Glutamatergic neuron (in vitro differentiated cells): ENCODE data around the gene ZNF101. TPM values are rescaled to one million over a fixed set of nuclear protein-coding genes. Genes with fewer than 3 reads are reported as not detected.

ENCODE experiments used
- DNase-seq: peaks from one replicate; pipeline ENCODE4 v3.0.0; 2022
- H3K27ac Mint-ChIP-seq: one replicate; pipeline ENCODE4 v1.8.0; 2020; ENCODE audit warnings: mild to moderate bottlenecking, mixed read lengths, inconsistent platforms; ENCODE audit not compliant: unreplicated experiment
- H3K27me3 Mint-ChIP-seq: one replicate; pipeline ENCODE4 v1.8.0; 2020; ENCODE audit warnings: mild to moderate bottlenecking, moderate library complexity, mixed read lengths, inconsistent platforms; ENCODE audit not compliant: unreplicated experiment
- H3K36me3 Mint-ChIP-seq: one replicate; pipeline ENCODE4 v1.8.0; 2020; ENCODE audit warnings: mild to moderate bottlenecking, mixed read lengths, inconsistent platforms; ENCODE audit not compliant: unreplicated experiment
- H3K4me1 Mint-ChIP-seq: one replicate; pipeline ENCODE4 v1.8.0; 2020; ENCODE audit warnings: mild to moderate bottlenecking, low read depth, mixed read lengths, inconsistent platforms; ENCODE audit not compliant: unreplicated experiment
- H3K4me3 Mint-ChIP-seq: one replicate; pipeline ENCODE4 v1.8.0; 2020; ENCODE audit warnings: mild to moderate bottlenecking, mixed read lengths, inconsistent platforms; ENCODE audit not compliant: unreplicated experiment
- H3K9me3 Mint-ChIP-seq: one replicate; pipeline ENCODE4 v1.8.0; 2020; ENCODE audit warnings: mild to moderate bottlenecking, moderate library complexity, mixed read lengths, inconsistent platforms; ENCODE audit not compliant: unreplicated experiment
- CTCF ChIP-seq: fragments of 200-600 bp; sonication (generic); IDR thresholded peaks from one replicate; pipeline ENCODE4 v1.5.0; 2021; ENCODE audit not compliant: partially characterized antibody, unreplicated experiment
- total RNA-seq: library from RNA; stranded (reverse); fragmentation: NEBNext Ultra II Directional; extraction: Animal tissue kit (Norgen Biotek cat#: 25700); gene quantifications from one replicate; pipeline ENCODE4 v1.2.1, GENCODE V29; 2021; ENCODE audit not compliant: unreplicated experiment

Gene ZNF101
- total RNA-seq, 1 donor from 2014 or later: 8.0 TPM

- TF ChIP-seq CTCF: no peak
- Mint-ChIP-seq H3K27me3 (peaks cover 22% of the 10 kb centered on the region), H3K9me3 (peaks cover 20% of the 10 kb centered on the region), H3K36me3 (peaks cover 17% of the 10 kb centered on the region), H3K4me3 (no peak overlapping the region), H3K27ac (no peak overlapping the region), H3K4me1 (peaks cover 17% of the 10 kb centered on the region)
- DNase-seq: no peak
These were observed 38.6 kb upstream of the ZNF101 start for GRCh38 chr19:19630062-19630414.

DNA sequence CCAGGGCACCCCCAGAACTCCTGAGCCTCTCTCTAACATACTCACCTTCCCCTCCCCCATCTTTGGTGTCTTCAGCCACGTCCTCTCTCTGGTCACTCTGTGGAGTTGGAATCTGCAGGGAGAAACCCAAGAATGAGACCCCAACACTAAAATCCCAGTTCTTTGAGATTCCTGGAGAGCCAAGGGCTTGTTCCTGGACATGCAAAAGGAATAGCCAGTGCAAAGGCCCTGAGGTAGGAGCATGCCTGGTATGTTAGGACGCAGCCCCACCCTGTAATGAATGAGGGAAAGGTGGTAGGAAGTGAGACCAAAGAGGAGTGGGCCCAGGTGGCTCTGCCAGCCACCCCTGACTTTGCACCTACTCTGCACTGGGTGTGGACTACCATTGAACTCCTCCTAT is 38.2 kb upstream of the ZNF101 start:
- Mint-ChIP-seq H3K4me3 (no peak overlapping the region), H3K4me1 (peaks cover 17% of the 10 kb centered on the region), H3K27ac (peak overlapping the region; percentile 25), H3K36me3 (peaks cover 17% of the 10 kb centered on the region), H3K9me3 (peaks cover 21% of the 10 kb centered on the region), H3K27me3 (peaks cover 22% of the 10 kb centered on the region)
- DNase-seq: no peak
- TF ChIP-seq CTCF: no peak

- H3K4me3 Mint-ChIP-seq: no peak overlapping the region
- H3K27ac Mint-ChIP-seq: no peak overlapping the region
These were observed 37.3 kb upstream of the ZNF101 start for GRCh38 chr19:19631346-19631745.

DNA sequence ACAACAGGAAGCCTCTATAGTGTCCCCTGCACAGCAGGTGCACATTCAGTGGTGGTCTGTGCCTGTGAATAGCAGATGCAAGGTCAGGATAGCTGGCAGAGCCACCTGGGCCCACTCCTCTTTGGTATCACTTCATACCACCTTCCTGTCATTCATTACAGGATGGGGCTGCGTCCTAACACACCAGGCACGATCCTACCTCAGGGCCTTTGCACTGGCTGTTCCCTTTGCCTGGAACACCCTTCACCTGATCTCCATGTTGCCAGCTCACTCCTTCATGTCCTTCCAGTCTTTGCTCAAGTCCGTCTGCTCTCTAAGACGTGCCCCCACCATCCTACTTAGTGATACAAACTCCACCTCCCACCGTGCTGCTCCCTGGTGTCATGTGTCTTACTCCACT is 36.0 kb upstream of the ZNF101 start:
- Mint-ChIP-seq H3K36me3 (peaks cover 21% of the 10 kb centered on the region), H3K4me1 (peaks cover 5% of the 10 kb centered on the region), H3K27ac (peak overlapping the region; percentile 59), H3K9me3 (peaks cover 14% of the 10 kb centered on the region), H3K27me3 (peaks cover 15% of the 10 kb centered on the region), H3K4me3 (peak overlapping the region; percentile 6)
- no peak for DNase-seq
- TF ChIP-seq CTCF: no peak

More at GRCh38 chr19:19631346-19631745, 37.3 kb upstream of the ZNF101 start:
- no peak for TF ChIP-seq CTCF
- Mint-ChIP-seq H3K9me3 (peaks cover 21% of the 10 kb centered on the region), H3K27me3 (peaks cover 22% of the 10 kb centered on the region), H3K36me3 (peaks cover 18% of the 10 kb centered on the region), H3K4me1 (peaks cover 13% of the 10 kb centered on the region)
- DNase-seq: no peak

DNA sequence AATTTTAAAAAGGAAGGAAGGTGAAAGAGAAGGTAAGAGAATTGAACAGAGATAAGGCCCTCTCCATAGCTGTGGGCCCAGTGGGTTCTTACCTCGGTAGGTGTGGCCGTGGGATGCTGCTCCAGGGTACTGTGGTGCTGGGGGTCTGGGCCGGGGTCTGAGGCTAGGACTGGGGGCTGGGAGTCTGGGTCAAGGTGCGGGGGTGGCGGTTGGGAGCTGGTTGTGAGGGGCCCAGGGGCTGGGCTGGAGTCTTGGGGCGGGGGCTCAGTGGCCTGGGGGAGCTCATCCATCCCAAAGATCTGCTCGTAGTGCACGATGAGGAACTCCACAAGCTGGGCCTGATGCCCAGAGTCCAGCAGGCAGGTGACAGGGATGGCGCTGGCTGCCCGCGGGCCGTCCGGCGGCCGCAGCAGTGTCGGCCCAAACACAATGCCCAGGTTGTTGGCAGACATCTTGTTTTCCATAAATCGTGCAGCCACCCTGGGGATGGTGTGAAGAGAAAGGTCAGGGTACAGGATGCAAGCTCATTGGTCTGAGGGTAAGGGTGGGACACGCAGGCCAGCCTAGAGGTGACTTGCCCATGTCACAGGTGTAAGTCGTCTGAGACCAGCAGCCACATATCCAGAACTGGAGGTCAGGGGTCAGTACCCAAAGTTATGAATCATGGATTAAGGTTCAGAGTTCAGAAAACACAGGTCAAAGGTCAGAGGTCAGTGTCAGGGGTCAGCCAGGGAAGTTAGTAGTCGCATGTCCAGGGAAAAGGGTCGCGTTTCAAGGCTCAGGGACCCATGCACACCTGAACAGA is 34.7 kb upstream of the ZNF101 start:
- no peak for DNase-seq
- Mint-ChIP-seq H3K27ac (peak overlapping the region; percentile 17), H3K4me3 (no peak overlapping the region), H3K9me3 (peaks cover 11% of the 10 kb centered on the region), H3K4me1 (peaks cover 7% of the 10 kb centered on the region), H3K27me3 (peaks cover 12% of the 10 kb centered on the region), H3K36me3 (peaks cover 21% of the 10 kb centered on the region)
- no peak for TF ChIP-seq CTCF
